IMR-90 (cell line): ENCODE measurements around the gene HSPB1. TPM values are rescaled to one million over a fixed set of nuclear protein-coding genes. Genes with fewer than 3 reads are reported as not detected.
"Not testable (repeated sequence)": the region's sequence is repeated elsewhere in the genome, so short reads cannot be mapped to it uniquely, and the experiment has no call there.

ENCODE experiments used
- ATAC-seq: fragments of 200-7000 bp; cut with Tn5 transposase; 2 replicates; pipeline ENCODE4 v1.9.1; 2020; ENCODE audit warnings: low read depth, mild to moderate bottlenecking, moderate library complexity
- BruUV-seq: library from RNA; stranded (reverse); fragments of 400-500 nt; replicated peaks from 2 replicates; lab custom pipeline; 2021; lab: Mats Ljungman, UMichigan
- CTCF ChIA-PET: fragments of 300-600 bp; formaldehyde crosslinking; extraction: SDS; loops from one replicate; lab custom pipeline; 2021; ENCODE audit warnings: antibody characterized with exemption; lab: Yijun Ruan, JAX
- POLR2A ChIA-PET: fragments of 300-600 bp; sonication (Branson Sonifier 250); formaldehyde crosslinking; loops from one replicate; lab custom pipeline; 2022; ENCODE audit warnings: antibody characterized with exemption; ENCODE audit not compliant: unreplicated experiment; lab: Charles Lee
- DNase-seq: peaks from one replicate; pipeline ENCODE4 v3.0.0; 2013
- H2AFZ ChIP-seq: replicated peaks from 2 replicates; pipeline ENCODE3; 2013; ENCODE audit warnings: low read length, mild to moderate bottlenecking; ENCODE audit not compliant: poor library complexity
- H2AK5ac ChIP-seq: 2 replicates; pipeline ENCODE4 v1.6.1; 2013; ENCODE audit warnings: low read depth, low read length, inconsistent platforms
- H2AK9ac ChIP-seq: replicated peaks from 2 replicates; pipeline ENCODE3; 2013; ENCODE audit warnings: mild to moderate bottlenecking, low read depth, low read length, moderate library complexity; ENCODE audit not compliant: poor library complexity
- H2BK120ac ChIP-seq: 2 replicates; pipeline ENCODE4 v1.6.1; 2013; ENCODE audit warnings: low read depth, low read length, inconsistent platforms
- H2BK15ac ChIP-seq: 3 replicates; pipeline ENCODE4 v1.6.1; 2013; ENCODE audit warnings: low read depth, low read length, inconsistent platforms
- H2BK20ac ChIP-seq: 2 replicates; pipeline ENCODE4 v1.6.1; 2013; ENCODE audit warnings: low read depth, mild to moderate bottlenecking, inconsistent platforms, low read length, moderate library complexity
- H2BK5ac ChIP-seq: 2 replicates; pipeline ENCODE4 v1.6.1; 2013; ENCODE audit warnings: mild to moderate bottlenecking, low read depth, low read length, inconsistent platforms; ENCODE audit not compliant: poor library complexity, severe bottlenecking
- H3K14ac ChIP-seq: replicated peaks from 2 replicates; pipeline ENCODE4 v1.6.1; 2013; ENCODE audit warnings: low read depth, low read length, inconsistent platforms
- H3K18ac ChIP-seq: 2 replicates; pipeline ENCODE4 v1.6.1; 2013; ENCODE audit warnings: low read depth, low read length, control low read depth
- H3K23ac ChIP-seq: 2 replicates; pipeline ENCODE4 v1.6.1; 2013; ENCODE audit warnings: low read depth, low read length, inconsistent platforms
- H3K27ac ChIP-seq: 2 replicates; pipeline ENCODE4 v1.5.1; 2013; ENCODE audit warnings: mild to moderate bottlenecking, control low read depth, low read length; ENCODE audit not compliant: insufficient read depth
- H3K27me3 ChIP-seq: 2 replicates; pipeline ENCODE4 v1.6.1; 2013; ENCODE audit warnings: low read length; ENCODE audit not compliant: control insufficient read depth, insufficient read depth
- H3K36me3 ChIP-seq: 2 replicates; pipeline ENCODE4 v1.6.1; 2013; ENCODE audit warnings: low read length, mixed read lengths; ENCODE audit not compliant: control insufficient read depth, insufficient read depth
- H3K4ac ChIP-seq: 2 replicates; pipeline ENCODE4 v1.6.1; 2013; ENCODE audit warnings: low read depth, low read length, inconsistent platforms
- H3K4me1 ChIP-seq: 2 replicates; pipeline ENCODE4 v1.6.1; 2013; ENCODE audit warnings: low read length, mixed read lengths; ENCODE audit not compliant: control insufficient read depth, insufficient read depth
- H3K4me2 ChIP-seq: 2 replicates; pipeline ENCODE4 v1.6.1; 2013; ENCODE audit warnings: low read depth, mild to moderate bottlenecking, control low read depth, low read length, moderate library complexity
- H3K4me3 ChIP-seq: 2 replicates; pipeline ENCODE4 v1.5.1; 2013; ENCODE audit warnings: low read depth, mild to moderate bottlenecking, control low read depth, low read length, moderate library complexity; ENCODE audit not compliant: insufficient read depth
- H3K56ac ChIP-seq: 2 replicates; pipeline ENCODE4 v1.6.1; 2013; ENCODE audit warnings: low read length, inconsistent platforms; ENCODE audit not compliant: insufficient read depth; ENCODE audit errors: extremely low read depth
- H3K79me1 ChIP-seq, 2 experiments: 2 replicates each; pipeline ENCODE4 v1.6.1; 2013; ENCODE audit warnings: low read length in 2 of 2, inconsistent platforms in 1 of 2, low read depth in 1 of 2
- H3K9ac ChIP-seq: 2 replicates; pipeline ENCODE4 v1.6.1; 2013; ENCODE audit warnings: low read depth, low read length, control low read depth
- H3K9me1 ChIP-seq: 2 replicates; pipeline ENCODE4 v1.6.1; 2013; ENCODE audit warnings: low read length, inconsistent platforms; ENCODE audit not compliant: insufficient read depth
- H3K9me3 ChIP-seq: 2 replicates; pipeline ENCODE4 v1.6.1; 2013; ENCODE audit warnings: low read length; ENCODE audit not compliant: control insufficient read depth, insufficient read depth
- H4K20me1 ChIP-seq: 2 replicates; pipeline ENCODE4 v1.6.1; 2013; ENCODE audit warnings: low read length, inconsistent platforms; ENCODE audit not compliant: insufficient read depth
- H4K5ac ChIP-seq: 2 replicates; pipeline ENCODE4 v1.6.1; 2013; ENCODE audit warnings: mild to moderate bottlenecking, low read depth, low read length, control low read depth
- H4K8ac ChIP-seq, 2 experiments: 2 replicates each; pipeline ENCODE4 v1.6.1; 2013; ENCODE audit warnings: low read depth in 2 of 2, low read length in 2 of 2, control low read depth in 1 of 2, inconsistent platforms in 1 of 2
- H4K91ac ChIP-seq: 2 replicates; pipeline ENCODE4 v1.6.1; 2013; ENCODE audit warnings: low read depth, low read length, inconsistent platforms; ENCODE audit not compliant: insufficient read depth
- MAFK ChIP-seq: IDR thresholded peaks from 2 replicates; pipeline ENCODE4 v1.6.1; 2012; ENCODE audit warnings: low read depth, low read length, improper control_type of control experiment
- WGBS, 2 experiments: methylation state at CpG; one replicate each; pipeline versions ENCODE4 v1.1.5 to v1.1.7; 2013; ENCODE audit warnings: missing lambda C conversion rate in 2 of 2; ENCODE audit not compliant: insufficient read length in 1 of 2; ENCODE audit errors: extremely low coverage in 2 of 2; 5-methylcytosine and 5-hydroxymethylcytosine counted together
- dilution Hi-C: fragments of 300-500 bp; cut with HindIII; formaldehyde crosslinking; loops from one replicate; pipeline ENCODE4 v1.14.3; 2018; ENCODE audit warnings: low sequenced_read_pairs; ENCODE audit not compliant: unreplicated experiment
- in situ Hi-C: fragments of 300-500 bp; cut with MboI; formaldehyde crosslinking; loops from 3 replicates; pipeline ENCODE4 v1.14.3; 2019; ENCODE audit warnings: low sequenced_read_pairs, inconsistent platforms, mixed read lengths
- intact Hi-C: fragments of 100-400 bp; cut with micrococcal nuclease; formaldehyde crosslinking; loops from 2 replicates; pipeline ENCODE4 v1.10.0; 2022
- polyA plus RNA-seq, 3 experiments: library from polyadenylated mRNA; depleted of rRNA; stranded (reverse); fragments of >200 nt; gene quantifications; 2 replicates each; pipeline ENCODE4 v1.2.3, GENCODE V29; 2012; ENCODE audit warnings: low replicate concordance in 1 of 3
- total RNA-seq: library from RNA; depleted of rRNA; stranded (reverse); fragments of >200 nt; gene quantifications from 2 replicates; pipeline ENCODE4 v1.2.3, GENCODE V29; 2012

Gene HSPB1
- total and polyA plus RNA-seq, 2 of the 4 experiments (the other 2 are of a cell fraction) = 33.2 to 1,363 TPM

- TF ChIP-seq MAFK = no peak
These were observed 7.9 kb downstream of the HSPB1 start (continued) for GRCh38 chr7:76310102-76310957.

- H2BK15ac ChIP-seq, H3K9ac ChIP-seq, H3K23ac ChIP-seq, H3K56ac ChIP-seq, H3K18ac ChIP-seq, H4K5ac ChIP-seq, BruUV-seq, H3K79me1 ChIP-seq, H3K27me3 ChIP-seq, H2BK5ac ChIP-seq, H3K14ac ChIP-seq, H4K8ac ChIP-seq, H3K4ac ChIP-seq, dilution Hi-C loops, H3K27ac ChIP-seq, H2BK120ac ChIP-seq, H2AFZ ChIP-seq, H3K4me2 ChIP-seq, DNase-seq, H3K9me3 ChIP-seq, H2AK9ac ChIP-seq, H4K91ac ChIP-seq, H2AK5ac ChIP-seq, intact Hi-C loops, H2BK20ac ChIP-seq, H3K4me3 ChIP-seq, H3K4me1 ChIP-seq, H3K9me1 ChIP-seq, ATAC-seq, H3K36me3 ChIP-seq, H4K20me1 ChIP-seq, POLR2A ChIA-PET: not testable (repeated sequence)
- in situ Hi-C loops = loop anchor here (5.0 kb wide), 1 partner anchor 130 kb away; no protein-coding TSS in a partner anchor
- no CpG with 5 or more reads among the region's 6 CpGs for WGBS, 2 experiments
- CTCF ChIA-PET = interaction anchor here (0.6 to 1.1 kb wide), 2 partner anchors 21 to 1128 kb away, joined by 3 to 4 read pairs; no protein-coding TSS in a partner anchor
These were observed 9.4 kb downstream of the HSPB1 start for GRCh38 chr7:76311838-76312237.
